ENCODE data around the gene GRAMD4. TPM values are rescaled to one million over a fixed set of nuclear protein-coding genes. Genes with fewer than 3 reads are reported as not detected.

The GRAMD4 gene
- total and polyA plus RNA-seq, 2 donors (not counting 1 experiment from before 2014, with no cell fraction given), result 17.0 to 88.1 TPM

GRCh38 chr22:46584081-46584921 is 35.9 kb upstream of the GRAMD4 start:
- Histone ChIP-seq H3K36me3 (replicated peaks in 1 of 2; ENCODE audit: control extremely low read depth in 1 of 2, control insufficient read depth in 1 of 2, extremely low read depth in 1 of 2, insufficient read depth in 2 of 2, low read length in 1 of 2) (no peaks in the 10 kb centered on the region), H3K79me2 (ENCODE audit: control insufficient read depth, insufficient read depth, low read length) (peaks cover 90% of the 10 kb centered on the region), H2AFZ (ENCODE audit: insufficient read depth, low read depth, low read length, poor library complexity, severe bottlenecking) (no peak overlapping the region), H4K20me1 (ENCODE audit: control insufficient read depth, insufficient read depth, low read length, poor library complexity, severe bottlenecking) (peaks cover 14% of the 10 kb centered on the region), H3K27ac (ENCODE audit: low read length in 2 of 2) (no peak overlapping the region), H3K9ac (ENCODE audit: low read length) (no peak overlapping the region), H3K4me3 (ENCODE audit: control extremely low read depth in 1 of 5, extremely low read depth in 1 of 5, insufficient read depth in 1 of 5, low read depth in 2 of 5, low read length in 4 of 5) (no peak overlapping the region), H3K4me1 (ENCODE audit: control insufficient read depth in 2 of 2, insufficient read depth in 2 of 2, low read length in 2 of 2) (peaks cover 68 to 91% of the 10 kb centered on the region in 2 donors), H3K9me3 (ENCODE audit: control extremely low read depth in 1 of 3, control insufficient read depth in 2 of 3, insufficient read depth in 1 of 3, low read length in 2 of 3) (no peaks in the 10 kb centered on the region), H3K4me2 (replicated peaks; ENCODE audit: low read depth, low read length, poor library complexity, severe bottlenecking) (no peak overlapping the region), H3K27me3 (replicated peaks in 1 of 4; ENCODE audit: control extremely low read depth in 1 of 4, control insufficient read depth in 3 of 4, insufficient read depth in 4 of 4, low read length in 3 of 4) (no peaks in the 10 kb centered on the region)
- DNase-seq (no peak), ATAC-seq (ENCODE audit: low read depth) (no peak)
- no peak overlapping the region for H3K27ac Mint-ChIP-seq
- H3K9me3 Mint-ChIP-seq (ENCODE audit: insufficient read depth), result no peaks in the 10 kb centered on the region
- H3K4me3 Mint-ChIP-seq, result no peak overlapping the region
- intact Hi-C loops (cut with micrococcal nuclease), result no loop called here
- 95% methylated on average over 38 of the region's 43 CpGs for WGBS (ENCODE audit: insufficient coverage)
- ChIA-PET CTCF (interaction anchor here (1.3 to 2.4 kb wide), 2 partner anchors 9 to 21 kb away, joined by 3 to 9 read pairs; no protein-coding TSS in a partner anchor), POLR2A (no interaction called here)
- TF ChIP-seq CTCF (IDR thresholded peaks at IDR 0.05) (no peak), EZH2 (IDR thresholded peaks at IDR 0.05; ENCODE audit: borderline replicate concordance, insufficient read depth, low read depth, low read length, poor library complexity, severe bottlenecking) (no peak)
- no peaks in the 10 kb centered on the region for H3K27me3 Mint-ChIP-seq
- H3K4me1 Mint-ChIP-seq, result peaks cover 83% of the 10 kb centered on the region

All from B cell (primary cell).